Effector CD4-positive, alpha-beta T cell (primary cell): ENCODE measurements around the gene WNT7B.
A peak's percentile ranks its signal among the peaks of the same experiment; 100 is the strongest.

Experiments used
- DNase-seq: peaks from one replicate; pipeline ENCODE4 v3.0.0-alpha.2; 2020

Gene WNT7B

DNA sequence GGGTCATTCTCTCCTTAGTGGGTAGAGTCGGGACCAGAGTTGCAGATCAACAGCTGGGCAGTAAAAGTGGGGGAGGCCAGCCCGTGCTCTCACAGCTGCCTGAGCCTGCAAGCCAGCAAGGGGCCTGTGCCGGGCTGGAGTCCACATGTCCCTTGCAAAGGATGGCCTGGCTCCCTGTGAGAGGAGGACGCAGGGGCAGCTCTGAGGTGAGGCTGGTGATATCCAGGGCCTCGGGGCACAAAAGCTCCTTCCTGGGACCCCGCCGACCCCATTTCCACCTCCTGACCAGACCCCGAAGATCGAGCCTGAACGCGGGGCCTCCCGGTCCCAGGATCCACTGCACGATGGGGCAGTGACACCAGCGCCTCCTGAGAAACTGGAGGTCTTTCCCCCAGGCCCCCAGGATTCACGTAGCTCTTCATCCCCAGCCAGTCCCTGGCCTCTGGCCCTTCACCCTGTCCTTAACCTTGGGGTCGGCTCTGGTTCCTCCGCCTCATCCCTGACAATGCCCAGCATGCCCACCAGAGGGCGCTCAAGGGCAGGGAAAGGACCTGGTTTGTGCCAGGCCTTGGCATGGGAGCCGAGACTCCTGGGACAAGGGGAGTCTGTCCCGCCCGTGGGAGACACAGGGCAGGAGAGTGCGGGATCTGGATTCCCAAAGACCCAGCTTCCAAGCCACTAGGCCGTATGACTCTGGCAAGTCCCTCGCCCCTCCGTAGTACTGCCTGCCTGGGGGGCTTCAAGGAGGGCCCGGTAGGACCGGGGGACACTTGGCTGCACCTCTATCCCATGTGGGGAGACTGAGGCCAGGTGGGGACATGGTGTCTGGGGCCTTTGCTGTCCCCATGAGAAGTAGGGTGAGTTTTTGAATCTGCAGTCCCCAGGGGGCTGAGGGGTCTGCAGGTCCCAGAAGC lies 17.8 kb upstream of the WNT7B start:
- DNase-seq: peak; percentile 77

DNA sequence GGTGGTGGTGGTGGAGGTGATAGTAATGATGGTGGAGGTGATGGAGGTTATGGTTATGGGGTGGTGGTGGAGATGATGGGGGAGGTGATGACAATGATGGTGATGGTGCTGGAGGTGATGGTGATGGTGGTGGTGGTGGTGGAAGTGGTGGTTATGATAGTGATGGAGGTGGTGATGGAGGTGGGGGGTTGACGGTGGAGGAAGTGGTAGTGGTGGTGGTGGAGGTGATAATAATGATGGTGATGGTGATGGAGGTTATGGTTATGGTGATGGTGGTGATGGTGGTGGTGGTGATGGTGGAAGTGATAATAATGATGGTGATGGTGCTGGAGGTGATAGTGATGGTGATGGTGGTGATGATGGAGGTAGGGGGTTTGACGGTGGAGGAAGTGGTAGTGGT lies 16.9 kb upstream of the WNT7B start:
- no peak for DNase-seq

DNA sequence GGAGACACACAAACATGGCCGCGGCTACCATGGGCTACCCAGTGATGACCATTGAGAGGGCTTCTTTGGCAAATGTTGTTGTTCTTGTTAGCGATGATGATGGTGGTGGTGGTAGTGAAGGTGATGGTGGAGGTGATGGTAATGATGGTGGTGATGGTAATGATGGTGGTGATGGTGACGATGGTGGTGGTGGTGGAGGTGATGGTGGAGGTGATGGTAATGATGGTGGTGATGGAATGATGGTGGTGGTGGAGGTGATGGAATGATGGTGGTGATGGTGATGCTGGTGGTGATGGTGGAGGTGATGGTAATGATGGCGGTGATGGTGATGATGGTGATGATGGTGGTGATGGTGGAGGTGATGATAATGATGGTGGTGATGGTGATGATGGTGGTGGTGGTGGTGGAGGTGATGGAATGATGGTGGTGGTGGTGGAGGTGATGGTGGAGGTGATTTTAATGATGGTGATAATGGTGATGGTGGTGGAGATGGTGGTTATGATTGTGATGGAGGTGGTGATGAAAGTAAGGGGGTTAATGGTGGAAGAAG lies 16.3 kb upstream of the WNT7B start:
- DNase-seq: no peak

DNA sequence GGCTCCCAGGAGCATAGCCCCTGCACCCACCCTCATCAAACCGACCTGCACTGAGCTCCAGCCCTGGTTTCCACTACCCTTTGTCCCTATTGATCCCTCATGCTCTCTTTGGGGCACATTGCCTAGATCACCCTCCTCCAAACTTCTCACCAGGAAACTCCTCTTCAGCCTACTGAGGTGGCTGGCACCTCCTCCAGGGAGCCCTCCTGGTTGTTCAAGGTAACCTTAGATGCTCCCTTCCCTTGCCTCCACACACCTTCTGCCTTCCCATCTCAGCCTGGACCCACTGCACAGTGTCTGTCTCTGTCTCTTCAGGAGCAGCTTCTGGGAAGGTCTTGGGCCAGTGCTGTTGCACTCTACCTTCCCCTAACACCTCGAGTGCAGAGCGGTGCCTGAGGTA lies 15.8 kb upstream of the WNT7B start:
- DNase-seq: no peak

DNA sequence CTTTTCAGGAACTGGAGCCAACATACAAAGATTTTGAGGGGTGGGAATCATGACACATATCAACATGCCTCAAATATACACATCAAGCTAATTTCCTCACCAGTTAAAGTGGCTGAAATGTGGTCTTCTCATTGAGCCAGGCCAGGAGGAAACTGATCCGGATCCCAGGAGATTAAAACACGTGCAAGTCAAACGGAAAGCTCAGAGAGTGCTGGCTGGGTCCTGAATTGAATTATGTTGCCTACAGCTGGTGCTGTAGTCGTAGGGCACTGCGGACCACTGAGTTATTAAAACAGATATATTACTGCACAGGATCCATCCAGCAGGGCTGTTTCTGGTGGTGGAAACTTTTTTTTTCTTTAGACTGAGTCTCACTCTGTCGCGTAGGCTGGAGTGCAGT lies 14.1 kb upstream of the WNT7B start:
- DNase-seq: no peak

DNA sequence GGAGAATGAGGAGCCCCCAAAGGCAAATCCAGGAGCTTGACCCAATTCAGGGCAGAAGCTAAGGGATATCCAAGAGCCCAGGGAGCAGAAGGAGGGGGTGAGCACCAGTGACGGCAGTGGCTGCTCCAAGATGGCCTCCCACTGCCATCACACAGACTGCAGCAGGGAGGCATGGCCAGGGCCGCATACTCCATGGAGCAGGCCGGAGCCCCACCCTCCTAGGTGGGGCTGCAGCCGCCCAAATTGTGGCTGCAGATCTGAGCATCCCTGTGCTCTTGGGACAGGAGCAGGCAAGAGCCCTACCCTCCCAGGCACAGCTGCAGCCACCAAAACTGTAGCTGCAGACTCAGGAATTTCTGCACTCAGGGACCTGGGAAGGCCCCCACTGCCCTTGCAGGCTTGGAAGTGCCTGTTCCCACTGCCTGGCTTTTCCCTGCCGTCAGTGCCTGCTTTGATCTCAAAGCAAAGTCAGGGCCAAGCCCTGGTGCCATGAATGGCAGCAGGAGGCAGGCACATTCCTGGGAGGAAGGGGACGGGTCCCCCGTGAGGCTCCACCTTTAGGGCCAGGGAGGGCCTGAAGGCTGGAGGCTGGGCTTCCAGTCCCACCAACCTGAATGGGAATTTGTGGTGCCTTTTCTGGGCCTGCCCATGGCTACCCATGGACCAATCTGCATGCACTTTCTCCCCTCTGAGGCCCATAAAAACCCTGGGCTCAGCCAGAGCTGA lies 10.3 kb upstream of the WNT7B start:
- no peak for DNase-seq

DNA sequence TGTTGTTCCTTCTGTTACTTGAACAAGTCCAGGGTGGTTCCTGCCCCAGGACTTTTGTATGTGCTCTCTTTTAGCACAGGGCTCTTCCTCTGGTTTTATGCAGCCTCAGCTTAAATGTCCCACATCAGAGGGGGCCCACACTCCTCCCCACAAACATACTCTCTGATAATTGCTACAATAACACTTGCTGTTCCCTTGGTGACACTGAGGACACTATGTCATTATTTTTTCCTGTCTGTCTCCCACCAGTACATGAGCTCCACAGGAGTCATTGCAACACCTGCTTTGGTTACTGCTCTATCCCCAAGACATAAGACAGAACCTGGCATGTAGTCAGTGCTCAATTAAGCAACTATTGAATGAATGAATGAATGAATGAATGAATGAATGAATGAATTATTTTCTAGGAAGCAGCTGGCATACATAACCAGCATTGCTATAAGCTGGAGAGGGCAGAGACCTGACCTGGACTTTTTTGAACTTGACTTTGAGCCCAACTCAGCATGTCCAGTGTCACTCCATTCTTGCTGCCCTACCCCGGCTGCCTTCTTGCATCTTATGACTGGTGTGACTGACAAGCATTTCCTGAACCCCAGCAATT lies 7.5 kb upstream of the WNT7B start:
- DNase-seq: no peak

DNA sequence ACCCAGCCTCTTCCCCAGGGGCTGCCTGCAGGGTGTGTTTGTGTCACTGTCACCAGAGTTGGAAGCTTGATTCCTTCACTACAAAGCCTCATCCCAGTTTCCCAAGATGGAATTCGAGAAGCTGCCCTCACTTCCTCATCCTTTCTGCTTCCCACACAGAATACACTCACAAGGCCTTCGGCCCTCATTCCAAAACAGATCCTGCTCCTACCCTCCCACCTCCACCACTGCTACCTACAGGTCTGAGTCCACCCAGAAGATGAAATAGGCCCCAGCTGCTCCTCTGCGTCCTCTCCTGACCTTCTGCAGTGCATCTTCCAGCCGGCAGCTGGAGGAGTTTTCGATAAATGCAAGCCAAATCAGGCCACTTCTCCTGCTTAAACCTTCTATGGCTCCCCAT lies 6.8 kb upstream of the WNT7B start:
- no peak for DNase-seq

DNA sequence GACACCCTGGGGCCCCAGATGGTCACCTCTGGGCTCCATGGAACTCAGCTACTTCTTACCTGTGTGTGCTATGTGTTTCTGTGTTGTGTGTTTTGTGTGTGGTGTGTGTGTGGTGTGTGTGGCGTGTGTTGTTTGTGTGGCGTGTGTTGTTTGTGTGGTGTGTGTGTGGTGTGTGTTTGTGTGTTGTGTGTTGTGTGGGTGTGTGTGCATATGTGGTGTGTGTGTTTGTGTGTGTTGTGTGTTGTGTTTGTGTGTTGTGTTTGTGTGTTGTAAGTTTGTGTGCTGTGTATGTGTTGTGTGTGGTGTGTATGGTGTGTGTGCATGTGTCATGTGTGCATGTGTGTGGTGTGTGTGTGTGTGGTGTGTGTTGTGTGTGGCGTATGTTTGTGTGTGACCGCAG lies 3.8 kb upstream of the WNT7B start:
- DNase-seq: no peak

DNA sequence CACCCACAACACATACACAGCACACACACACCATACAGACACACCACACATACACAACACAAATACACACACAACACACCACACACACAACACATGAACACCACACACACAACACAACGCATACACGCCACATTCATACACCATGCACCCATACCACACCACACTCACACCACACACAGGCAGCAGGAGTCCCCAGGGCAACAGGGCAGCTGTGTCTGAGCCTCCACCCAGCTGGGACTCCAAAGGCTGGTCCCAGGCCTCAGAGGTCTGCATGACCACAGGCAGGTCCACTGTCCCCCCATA lies 3.3 kb upstream of the WNT7B start:
- DNase-seq: no peak

DNA sequence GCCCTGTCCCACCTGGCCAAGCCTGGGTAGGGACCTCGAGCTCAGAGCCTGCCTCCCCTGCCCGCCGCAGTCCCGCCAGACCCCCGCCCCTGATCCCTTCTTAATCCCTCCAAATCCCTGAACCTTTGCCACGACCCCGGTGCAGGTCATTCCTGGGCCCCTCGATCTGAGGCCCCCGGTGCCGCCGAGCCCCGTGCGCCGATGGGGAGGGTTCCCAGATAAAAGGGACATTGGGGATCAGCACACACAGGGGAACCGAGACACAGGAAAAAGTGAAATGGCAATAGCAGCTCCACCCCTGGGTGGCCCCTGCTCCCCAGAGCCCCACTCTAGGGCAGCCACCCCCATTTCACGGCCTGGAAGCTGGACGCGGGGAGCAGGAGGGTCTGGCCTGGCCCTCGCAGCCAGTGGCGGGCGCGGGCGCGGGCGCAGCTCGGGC lies 1.3 kb upstream of the WNT7B start:
- DNase-seq: no peak

DNA sequence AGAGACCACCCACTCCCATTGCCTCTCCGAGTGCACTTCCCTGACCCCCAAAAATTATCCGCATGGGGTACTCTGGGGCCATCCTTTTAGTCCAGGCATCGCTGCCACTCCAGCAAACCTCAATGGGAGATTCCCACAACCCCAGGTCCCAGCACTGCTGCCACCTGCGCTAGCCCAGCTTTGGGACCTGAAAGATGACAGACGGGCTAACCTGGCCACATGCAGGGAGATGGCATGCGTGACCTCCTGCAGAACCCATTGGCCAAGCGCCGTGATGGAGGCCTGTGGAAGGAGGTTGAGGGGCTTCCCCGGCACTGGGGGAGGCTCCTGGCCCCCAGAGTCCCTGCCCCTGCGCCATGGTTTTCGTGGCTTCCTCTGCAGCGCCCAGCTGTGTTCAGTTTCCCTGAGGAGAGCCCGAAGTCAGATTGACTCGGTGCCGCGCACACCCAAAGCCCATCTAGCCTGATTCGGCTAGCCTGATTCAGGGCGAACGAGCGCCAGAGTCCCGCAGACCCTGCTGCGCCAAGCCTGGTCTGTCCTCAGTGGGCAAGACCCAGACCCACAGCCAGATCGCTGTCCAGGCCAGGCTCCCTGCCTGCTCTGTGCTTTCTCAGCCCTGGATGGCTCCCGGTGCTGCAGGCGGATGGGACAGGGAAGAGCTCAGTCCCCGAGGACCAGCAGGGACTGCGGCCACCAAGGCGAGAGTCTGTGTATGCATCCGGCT lies 751 bp upstream of the WNT7B start:
- DNase-seq: no peak

DNA sequence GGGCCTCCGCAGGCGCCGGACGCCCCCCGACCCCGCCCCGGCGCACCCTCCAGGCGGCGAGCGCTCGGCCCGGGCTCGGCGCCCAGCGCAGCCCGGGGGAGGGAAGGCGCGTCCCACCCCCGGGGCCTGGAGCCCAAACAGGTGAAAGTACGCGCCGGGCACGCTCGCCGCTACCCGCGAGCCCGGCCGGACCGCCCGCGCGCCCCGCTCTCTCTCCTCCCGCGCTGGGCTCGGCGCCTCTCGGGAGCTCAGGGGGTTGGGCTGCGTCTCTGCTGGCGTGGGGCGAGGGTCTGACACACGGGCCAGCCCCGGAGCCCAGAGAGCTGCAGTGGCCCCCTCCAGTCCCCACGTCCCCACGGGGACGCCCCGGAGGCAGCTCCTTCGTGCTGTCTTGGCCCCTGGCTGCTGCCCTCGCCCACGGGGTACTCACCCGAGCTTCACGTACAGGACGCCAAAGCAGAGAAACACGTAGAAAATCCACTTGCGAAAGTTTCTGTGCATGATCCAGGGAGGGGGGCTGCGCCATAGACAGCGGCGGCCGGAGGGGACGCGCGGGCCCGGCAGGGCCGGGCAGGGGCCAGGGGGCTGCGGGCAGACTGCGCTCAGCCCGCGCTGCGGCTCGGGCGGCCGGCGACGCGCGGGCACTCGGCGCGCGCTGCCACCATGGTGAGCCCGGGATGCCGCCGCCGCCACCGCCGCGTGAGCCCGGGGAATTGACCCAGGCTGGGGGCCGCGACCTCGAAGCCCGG lies 534 bp downstream of the WNT7B start:
- no peak for DNase-seq

DNA sequence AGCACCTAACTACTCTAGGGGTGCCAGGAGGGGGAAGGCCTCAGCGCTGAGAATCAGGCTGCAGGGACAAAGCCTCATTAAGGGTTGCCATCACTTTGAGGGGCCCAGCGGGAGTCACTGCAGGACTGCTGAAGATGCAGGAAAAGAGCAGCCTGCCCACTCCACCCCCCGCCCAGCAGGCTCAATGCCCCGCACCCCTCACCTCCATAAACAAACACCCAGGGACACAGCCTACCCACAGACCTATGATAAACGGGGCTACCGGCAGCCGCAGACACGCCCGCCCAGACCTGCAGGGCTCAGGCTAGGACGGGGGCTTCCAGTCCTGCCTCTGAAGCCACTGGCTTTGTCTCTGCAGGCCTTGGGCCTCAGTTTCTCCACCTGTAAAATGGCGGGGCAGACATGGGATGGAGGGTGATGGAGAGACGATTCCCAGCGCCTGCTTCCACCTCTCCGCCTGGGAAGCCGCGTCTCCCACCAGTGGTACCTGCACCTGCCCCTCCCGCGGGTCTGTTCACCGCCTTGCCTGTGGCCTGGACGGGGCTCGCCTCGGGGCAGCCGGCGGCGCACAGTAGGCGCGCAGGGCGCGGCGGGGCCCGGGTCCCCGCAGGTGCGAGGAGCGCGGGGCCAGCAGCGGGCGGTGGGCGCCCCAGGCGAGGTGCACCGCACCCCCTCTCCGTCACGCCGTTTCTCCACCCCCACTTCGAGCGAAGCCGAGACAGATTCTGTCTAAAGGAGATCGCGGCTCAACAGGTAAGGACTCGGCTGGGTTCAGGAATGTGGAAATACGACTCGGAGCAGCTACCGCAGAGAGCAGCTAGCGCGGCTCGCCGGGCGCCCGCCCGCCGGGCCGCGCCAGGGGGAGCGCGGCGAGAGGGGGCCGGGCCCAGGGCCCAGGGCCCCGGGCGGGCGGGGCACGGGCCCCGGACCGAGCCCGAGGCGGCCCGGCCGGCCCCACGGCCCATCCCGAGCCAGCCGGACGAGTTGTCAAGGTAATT lies 1.5 kb downstream of the WNT7B start:
- DNase-seq: no peak

DNA sequence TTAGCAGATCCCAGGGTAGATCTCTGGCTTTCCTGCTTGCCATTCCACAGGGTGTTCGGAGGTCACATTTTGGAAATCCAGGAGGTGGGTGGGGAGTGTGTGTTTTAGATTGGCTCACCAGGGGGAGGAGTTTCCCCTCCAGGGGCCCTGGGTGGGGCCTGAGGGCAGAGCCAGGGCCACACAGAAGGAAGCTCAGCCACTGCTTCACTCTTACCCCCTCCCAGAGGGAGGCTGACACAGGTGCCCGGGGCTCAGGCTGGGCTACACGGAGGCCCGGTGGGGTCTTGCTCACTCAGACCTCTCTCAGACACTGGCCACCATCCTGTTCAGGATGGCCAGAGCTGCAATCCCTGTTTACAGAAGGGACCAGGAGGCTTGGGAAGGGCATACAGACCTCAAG lies 2.5 kb downstream of the WNT7B start:
- DNase-seq: no peak

DNA sequence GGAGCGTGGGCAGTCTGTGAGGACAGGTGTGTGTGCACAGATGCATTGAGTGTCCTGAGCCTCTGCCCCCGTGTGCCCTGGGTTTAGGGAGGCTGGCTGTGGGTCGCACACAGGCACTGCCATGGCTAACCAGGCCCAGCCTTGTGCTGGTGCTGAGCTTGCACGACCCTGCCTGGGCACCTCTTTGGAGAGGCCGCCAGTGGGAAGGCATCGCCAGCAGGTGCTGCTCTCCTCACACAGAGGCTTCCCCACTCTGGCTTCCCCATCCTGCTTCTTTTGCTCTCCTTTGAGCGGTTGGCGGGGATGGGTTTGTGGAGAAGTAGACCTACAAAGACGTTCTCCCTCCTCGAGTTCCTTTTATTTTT lies 4.1 kb downstream of the WNT7B start:
- DNase-seq: no peak

DNA sequence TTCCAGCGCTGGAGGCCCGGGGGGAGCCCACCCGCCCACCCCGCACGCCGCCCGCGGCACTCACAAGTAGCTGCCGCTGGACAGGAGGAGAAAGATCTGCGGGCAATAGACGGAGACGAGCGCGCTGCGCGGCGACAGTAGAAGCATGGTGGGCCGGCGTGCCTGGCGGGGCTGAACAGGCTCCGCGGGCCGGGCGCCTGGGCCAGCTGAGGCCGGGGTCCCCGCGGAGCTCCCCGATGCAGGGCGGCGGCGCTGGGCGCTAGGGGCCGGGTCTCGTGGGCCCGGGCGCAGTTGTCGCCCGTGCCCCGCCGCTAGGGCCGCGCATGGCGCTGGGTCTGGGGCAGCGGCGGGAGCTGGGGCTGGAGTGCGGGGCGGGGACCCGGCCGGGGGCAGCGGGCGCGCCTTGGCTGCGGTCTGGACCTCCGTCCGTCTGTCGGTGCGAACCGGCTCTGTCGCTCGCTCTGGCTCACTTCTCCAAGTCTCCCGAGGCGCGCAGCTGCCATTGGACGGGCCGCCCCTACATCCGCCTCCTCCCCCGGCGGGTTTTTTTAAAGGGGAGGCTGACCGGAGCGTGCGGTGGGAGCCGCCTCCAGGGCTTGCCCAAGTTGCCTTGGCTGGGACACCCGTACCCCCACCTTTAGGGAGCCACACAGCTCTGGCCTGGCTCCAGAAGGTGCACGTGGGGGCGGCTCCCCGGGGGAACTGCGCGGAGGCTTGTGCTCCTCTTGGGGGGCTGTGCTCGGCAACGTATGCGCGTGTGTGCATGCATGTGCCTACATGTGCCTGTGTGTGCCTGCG lies 4.7 kb downstream of the WNT7B start:
- DNase-seq: no peak

DNA sequence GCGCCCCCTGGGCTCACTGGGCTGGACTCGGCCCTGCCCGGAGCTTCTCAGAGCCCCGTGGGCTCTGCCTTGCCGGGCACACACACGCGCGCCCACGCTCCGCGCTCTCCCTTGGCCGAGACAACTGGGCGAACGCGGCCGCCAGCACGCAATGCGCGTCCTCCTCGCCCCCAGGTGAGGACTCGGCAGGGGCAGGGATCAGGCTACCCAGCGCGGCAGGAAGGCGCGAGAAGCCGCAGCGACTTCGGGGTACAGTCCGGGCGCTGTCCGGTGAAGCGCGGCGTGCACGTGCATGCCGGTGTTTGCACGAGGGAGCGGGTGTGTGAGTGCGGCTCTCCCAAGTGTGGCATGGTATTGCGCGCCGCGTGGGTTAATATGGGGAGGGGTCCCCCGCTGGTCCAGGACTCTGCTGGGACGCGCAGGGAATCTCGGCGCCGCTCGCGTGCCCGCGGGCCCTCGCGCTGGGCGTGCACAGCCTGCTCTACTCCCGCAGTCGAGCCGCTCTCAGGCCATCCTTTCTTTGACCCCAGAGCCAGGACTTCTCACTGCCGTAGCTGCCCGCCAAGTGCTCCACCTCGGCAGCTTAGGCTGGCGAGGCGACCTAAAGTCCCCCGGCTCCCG lies 5.4 kb downstream of the WNT7B start:
- no peak for DNase-seq

DNA sequence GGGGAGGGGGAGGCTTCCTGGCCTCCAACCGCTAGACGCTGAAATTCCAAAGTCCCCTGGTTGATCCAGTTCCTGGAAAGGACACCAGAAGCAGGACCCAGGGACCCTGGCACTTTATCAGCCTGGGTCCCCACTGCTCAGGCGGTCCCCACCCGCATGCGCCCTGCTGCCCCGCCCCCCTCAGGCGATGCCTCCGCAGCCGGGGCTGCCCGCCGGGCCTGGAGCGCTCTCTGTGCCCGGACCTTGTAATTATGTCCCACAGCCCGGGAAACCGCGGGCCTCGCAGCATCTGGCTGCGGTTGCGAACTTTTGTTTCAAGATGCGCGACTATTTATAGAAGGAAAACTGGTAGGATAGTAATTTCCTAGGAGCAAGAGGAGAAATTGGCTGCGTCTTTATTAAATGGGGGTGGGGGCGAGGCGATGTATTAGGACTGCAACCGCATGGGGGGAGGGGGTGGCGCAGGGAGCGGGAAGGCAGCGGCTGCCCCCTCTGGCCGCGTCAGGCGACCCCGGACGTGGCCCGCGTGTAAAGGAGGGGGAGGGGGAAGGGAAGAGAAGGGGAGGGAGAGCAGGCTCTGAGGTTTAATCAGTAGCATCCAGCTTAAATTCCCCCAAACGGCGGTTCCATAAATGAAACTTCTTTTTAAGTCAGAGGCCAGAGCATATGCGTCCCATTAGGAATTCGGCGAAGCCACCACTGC lies 6.1 kb downstream of the WNT7B start:
- no peak for DNase-seq
